Measurements from ENCODE around the gene LLGL1. TPM values are rescaled to one million over a fixed set of nuclear protein-coding genes. Genes with fewer than 3 reads are reported as not detected.

The LLGL1 gene
- total RNA-seq, 1 donor from 2014 or later: 84.6 TPM

GRCh38 chr17:18224053-18224386, 1.4 kb upstream of the LLGL1 start:
- TF ChIP-seq, protein P1, sequence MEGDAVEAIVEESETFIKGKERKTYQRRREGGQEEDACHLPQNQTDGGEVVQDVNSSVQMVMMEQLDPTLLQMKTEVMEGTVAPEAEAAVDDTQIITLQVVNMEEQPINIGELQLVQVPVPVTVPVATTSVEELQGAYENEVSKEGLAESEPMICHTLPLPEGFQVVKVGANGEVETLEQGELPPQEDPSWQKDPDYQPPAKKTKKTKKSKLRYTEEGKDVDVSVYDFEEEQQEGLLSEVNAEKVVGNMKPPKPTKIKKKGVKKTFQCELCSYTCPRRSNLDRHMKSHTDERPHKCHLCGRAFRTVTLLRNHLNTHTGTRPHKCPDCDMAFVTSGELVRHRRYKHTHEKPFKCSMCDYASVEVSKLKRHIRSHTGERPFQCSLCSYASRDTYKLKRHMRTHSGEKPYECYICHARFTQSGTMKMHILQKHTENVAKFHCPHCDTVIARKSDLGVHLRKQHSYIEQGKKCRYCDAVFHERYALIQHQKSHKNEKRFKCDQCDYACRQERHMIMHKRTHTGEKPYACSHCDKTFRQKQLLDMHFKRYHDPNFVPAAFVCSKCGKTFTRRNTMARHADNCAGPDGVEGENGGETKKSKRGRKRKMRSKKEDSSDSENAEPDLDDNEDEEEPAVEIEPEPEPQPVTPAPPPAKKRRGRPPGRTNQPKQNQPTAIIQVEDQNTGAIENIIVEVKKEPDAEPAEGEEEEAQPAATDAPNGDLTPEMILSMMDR (IDR thresholded peaks at IDR 0.05; ENCODE audit: partially characterized antibody, unreplicated experiment): no peak
- DNase-seq: no peak
- Mint-ChIP-seq H3K4me3 (ENCODE audit: unreplicated experiment) (no peak overlapping the region), H3K9me3 (ENCODE audit: unreplicated experiment) (peaks cover 14% of the 10 kb centered on the region), H3K36me3 (ENCODE audit: unreplicated experiment) (no peaks in the 10 kb centered on the region), H3K27ac (ENCODE audit: unreplicated experiment) (peak overlapping the region; percentile 100), H3K27me3 (ENCODE audit: unreplicated experiment) (peaks cover 10% of the 10 kb centered on the region), H3K4me1 (ENCODE audit: low read depth, unreplicated experiment) (peaks cover 19% of the 10 kb centered on the region)

GRCh38 chr17:18224387-18225120, 881 bp upstream of the LLGL1 start:
- Mint-ChIP-seq H3K4me1 (ENCODE audit: low read depth, unreplicated experiment) (peaks cover 23% of the 10 kb centered on the region), H3K27me3 (ENCODE audit: unreplicated experiment) (peaks cover 10% of the 10 kb centered on the region), H3K27ac (ENCODE audit: unreplicated experiment) (peak overlapping the region; percentile 100), H3K9me3 (ENCODE audit: unreplicated experiment) (peaks cover 12% of the 10 kb centered on the region), H3K4me3 (ENCODE audit: unreplicated experiment) (peak overlapping the region; percentile 96), H3K36me3 (ENCODE audit: unreplicated experiment) (no peaks in the 10 kb centered on the region)
- TF ChIP-seq, protein P1 (IDR thresholded peaks at IDR 0.05; ENCODE audit: partially characterized antibody, unreplicated experiment): no peak
- DNase-seq: peak; percentile 75

GRCh38 chr17:18225642-18226283, 328 bp downstream of the LLGL1 start:
- no peak for DNase-seq
- TF ChIP-seq, protein P1 (IDR thresholded peaks at IDR 0.05; ENCODE audit: partially characterized antibody, unreplicated experiment): no peak

DNA sequence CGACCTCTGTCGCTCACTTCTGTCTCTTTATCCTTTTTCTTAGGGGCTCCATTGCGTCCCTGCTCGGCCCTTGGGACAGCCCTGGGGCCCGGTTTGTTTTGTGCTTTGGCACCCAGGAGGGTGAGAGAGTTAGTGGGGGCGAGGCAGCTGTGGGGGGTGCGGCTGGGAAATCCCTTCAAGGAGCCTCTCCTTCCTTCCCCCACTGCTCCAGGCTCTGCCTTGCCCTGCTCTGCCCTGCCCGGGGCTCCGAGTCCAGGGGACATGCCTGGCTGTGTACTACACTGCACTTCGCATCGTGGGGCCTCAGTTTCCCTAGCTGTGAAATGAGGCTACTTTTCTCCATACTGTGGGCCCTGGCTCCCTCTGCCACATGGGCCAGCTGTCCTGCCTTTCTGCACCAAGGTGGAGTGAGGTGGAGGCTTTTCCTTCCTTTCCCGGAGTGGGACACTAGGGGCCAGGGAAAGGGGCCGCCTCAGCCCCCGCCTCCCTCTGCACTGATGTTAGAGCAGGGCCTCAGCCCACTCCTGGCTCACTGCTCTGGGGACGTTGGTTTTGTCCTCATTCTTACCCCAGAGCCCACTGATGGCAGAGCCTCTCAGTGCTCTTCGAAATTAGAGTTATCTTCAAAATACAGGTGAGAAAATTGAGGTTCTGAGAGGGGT, 980 bp downstream of the LLGL1 start:
- H3K27ac Mint-ChIP-seq (ENCODE audit: unreplicated experiment): peak overlapping the region; percentile 90
- peaks cover 29% of the 10 kb centered on the region for H3K4me1 Mint-ChIP-seq (ENCODE audit: low read depth, unreplicated experiment)
- peaks cover 10% of the 10 kb centered on the region for H3K27me3 Mint-ChIP-seq (ENCODE audit: unreplicated experiment)
- H3K9me3 Mint-ChIP-seq (ENCODE audit: unreplicated experiment): peaks cover 12% of the 10 kb centered on the region
- no peak for DNase-seq
- no peaks in the 10 kb centered on the region for H3K36me3 Mint-ChIP-seq (ENCODE audit: unreplicated experiment)
- H3K4me3 Mint-ChIP-seq (ENCODE audit: unreplicated experiment): peak overlapping the region; percentile 97
- TF ChIP-seq, protein P1 (IDR thresholded peaks at IDR 0.05; ENCODE audit: partially characterized antibody, unreplicated experiment): no peak

More at GRCh38 chr17:18225642-18226283, 328 bp downstream of the LLGL1 start:
- Mint-ChIP-seq H3K4me1 (ENCODE audit: low read depth, unreplicated experiment) (peaks cover 27% of the 10 kb centered on the region), H3K9me3 (ENCODE audit: unreplicated experiment) (peaks cover 12% of the 10 kb centered on the region), H3K4me3 (ENCODE audit: unreplicated experiment) (peak overlapping the region; percentile 97), H3K36me3 (ENCODE audit: unreplicated experiment) (no peaks in the 10 kb centered on the region), H3K27me3 (ENCODE audit: unreplicated experiment) (peaks cover 10% of the 10 kb centered on the region), H3K27ac (ENCODE audit: unreplicated experiment) (peak overlapping the region; percentile 90)
